HG02678 (cell line): Measurements from ENCODE around the gene DLG1.

ENCODE experiments used
- ATAC-seq: cut with Tn5 transposase; IDR thresholded peaks from one replicate; pipeline ENCODE4 v1.9.1; 2021; ENCODE audit warnings: mild to moderate bottlenecking, moderate library complexity; ENCODE audit not compliant: unreplicated experiment

The DLG1 gene

DNA sequence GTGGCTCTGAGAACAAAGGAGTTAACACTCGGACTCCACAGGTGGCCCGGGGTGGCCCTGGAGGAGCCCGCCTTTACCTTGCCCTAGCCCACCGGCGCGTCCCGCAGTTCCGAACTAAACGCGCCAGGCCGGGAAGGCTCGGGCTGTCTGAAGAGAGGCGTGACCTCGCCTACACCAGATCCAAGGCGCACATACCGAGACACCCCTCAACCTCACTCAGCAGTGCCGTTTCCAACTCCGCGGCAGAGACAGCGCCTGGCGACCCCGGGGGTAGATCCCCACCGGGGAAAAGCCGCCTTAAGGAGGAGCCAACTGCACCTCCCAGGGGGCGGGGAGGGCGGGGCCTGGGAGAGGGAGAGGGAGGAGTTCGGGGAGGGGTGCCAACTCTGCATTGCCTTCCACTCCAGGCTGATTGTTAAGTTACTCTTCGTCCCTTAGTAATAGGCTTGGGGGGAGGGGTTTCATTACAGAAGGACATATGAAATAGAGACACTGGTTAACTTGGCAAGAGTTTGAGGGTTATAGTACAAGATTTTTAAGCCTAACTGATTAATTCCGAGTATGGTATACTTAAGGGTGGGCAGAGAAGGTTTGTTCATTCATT, at the start of gene DLG1:
DLG1 (minus strand) TSS at position 272 of the 604 bp plus-strand sequence. CDS start 1,408 bp downstream, outside the sequence.
- peak; percentile 51 for ATAC-seq

DNA sequence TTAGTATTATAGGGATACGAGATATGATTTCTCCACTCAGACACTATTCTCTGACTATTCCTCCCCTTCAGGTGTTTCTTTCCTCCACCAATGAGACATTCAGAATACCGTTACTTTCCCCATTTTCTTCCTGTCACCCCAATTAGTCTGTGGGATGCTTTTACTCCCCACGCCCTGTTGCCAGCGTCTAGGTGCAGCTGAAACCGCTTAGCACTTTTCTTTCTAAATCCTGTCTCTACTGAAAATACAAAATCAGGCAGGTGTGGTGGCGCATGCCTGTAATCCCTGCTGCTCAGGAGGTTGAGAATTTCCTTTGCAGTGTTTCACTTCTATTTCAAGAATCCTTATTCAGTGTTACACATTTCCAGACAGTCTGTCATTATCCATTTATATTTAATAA, 49.6 kb upstream of the DLG1 start:
- no peak for ATAC-seq

DNA sequence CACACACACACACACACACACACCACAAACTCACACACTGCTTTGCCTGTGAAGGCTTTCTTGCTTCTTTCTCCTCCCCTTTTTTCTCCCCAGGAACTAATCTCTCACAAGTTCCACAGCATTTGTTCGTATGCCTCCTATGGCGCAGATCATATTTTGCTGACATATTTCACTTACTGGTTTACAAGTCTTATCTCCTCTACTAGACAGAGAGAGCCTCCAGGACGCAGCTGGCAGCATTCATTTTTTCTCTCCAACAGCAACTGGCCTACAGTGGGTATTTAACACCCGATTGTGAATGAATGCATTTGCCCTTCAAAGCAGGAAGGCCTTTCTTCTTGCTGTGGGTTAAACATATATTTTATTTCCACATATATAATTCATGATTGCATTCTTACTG, 47.0 kb upstream of the DLG1 start:
- no peak for ATAC-seq

DNA sequence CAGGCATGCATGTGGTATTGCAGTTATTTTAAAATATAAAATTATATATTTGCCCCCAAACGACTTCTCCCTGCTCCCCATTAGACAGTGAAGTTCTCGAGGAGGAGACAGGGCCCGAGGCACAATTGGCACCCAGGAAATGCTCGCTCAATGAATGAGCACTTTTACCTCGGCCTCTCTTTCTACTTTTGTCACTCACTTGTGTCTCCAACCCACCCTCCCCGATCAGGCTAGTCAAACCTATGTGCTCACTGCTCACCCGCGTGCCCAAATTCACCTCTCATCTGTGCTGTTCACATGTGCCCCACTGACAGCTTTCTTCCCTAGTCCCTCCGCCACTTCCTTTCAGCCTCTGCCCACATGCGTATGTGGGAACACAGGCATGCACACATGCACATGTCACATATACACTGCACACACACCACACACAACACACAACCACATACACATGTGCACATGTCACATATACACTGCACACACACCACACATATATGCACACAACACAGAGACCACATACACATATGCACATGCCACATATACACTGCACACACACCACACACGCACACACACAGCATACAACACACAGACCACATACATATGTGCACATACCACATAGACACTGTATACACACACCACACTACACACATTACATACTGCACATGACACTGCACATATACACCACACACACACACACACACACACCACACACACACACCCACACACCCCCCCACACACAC, 46.3 kb upstream of the DLG1 start:
- no peak for ATAC-seq

DNA sequence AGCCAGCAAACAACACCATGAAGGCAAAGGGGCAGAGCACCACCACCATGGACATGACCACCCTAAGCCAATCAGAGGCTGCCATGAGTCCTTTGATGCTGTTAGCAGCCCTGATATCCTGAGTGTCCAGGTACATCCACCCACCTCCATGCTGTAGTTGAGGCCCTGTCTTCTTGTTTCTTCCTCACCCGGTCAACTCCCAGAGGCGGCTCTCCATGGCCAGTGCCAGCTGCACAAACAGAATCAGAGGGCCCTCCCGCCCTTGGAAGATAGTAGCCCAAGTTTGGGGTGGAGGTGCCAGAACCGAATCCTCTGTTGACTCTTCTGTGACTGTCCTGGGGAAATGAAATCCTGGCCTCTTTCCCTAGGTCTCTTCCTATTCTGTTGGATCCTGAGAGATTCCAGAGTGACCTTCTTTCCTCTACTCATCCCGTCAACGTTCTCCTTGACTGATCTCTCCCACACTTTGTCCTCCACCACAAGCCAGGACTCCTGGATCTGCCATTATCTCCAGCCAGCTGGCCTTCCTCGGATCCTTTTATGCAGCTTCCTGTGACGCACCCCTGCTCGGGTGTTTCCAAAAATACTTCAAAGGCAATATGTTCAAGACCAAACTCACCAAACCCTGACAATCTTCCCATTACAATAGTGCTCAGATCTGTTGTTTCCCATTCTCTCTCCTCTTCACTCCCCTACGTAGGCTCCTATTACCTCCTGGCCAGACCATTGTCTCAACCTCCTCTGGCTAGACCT, 45.4 kb upstream of the DLG1 start:
- ATAC-seq = no peak

DNA sequence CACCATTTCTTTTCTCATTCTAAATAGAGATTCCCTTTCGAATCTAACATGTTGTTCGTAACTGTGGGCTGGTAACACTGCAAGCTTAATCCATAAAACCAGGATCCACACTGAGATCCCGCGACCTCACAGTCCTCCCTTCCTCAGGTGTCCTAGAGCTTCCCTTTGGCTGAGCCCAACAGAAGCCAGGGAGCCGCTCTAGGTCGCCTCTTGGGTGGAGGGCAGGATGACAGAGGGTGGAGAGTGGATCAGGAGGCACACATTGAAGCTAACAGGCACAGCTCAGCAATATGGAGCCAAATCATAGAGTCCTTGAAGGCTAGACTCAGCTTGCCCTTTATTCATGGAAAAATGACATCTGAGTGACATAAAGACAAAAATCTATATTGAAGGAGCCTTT, 44.7 kb upstream of the DLG1 start:
- no peak for ATAC-seq

DNA sequence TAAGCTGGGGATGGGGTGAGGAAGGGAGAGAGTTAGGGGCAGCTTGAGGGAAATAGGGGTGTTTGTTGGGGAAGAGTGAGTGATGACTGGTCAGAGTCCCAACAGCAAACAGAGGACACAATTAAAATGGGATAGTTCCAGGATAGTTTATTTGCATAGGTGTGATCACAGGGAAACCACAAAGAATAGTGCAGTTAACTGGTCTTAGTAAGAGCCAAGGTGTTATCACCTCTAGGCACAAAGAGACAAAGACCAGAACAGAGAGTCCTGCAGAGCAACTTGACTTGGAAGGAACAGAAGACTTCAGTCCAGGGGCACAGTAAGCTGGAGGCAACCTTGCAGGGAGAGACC, 42.1 kb upstream of the DLG1 start:
- ATAC-seq = no peak

DNA sequence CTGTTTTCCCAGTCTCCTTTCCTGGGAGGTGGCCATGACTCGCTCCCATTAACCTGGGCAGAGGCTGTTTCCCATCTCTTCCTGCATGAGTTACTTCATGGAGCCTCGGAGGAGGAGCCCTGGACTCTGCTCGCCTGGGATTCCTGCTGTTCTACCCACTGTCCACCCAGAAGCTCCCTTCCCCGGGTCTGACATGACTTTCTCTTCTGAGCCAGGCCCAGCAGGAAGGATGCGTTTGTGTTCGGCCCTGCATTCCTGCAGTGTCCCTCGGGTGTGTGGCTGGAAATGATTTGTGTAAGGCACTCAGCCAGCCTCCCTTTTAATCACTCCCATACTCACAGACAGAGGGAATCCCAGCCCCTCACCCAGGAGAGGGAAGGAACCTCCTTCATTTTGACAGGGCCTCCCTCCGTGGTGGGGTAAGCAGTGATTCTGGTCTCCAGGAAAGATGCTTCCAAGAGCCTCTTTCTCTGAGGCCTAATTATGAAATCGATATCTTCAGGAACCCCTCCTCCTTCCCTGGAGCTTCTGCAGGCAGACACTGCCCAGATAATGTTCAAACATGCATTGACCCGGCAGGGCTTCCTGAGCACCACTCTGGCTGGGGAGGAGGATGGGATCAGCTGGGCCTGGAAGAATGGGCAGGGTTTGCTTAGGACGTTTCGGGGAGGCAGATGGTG, 41.6 kb upstream of the DLG1 start:
- no peak for ATAC-seq

DNA sequence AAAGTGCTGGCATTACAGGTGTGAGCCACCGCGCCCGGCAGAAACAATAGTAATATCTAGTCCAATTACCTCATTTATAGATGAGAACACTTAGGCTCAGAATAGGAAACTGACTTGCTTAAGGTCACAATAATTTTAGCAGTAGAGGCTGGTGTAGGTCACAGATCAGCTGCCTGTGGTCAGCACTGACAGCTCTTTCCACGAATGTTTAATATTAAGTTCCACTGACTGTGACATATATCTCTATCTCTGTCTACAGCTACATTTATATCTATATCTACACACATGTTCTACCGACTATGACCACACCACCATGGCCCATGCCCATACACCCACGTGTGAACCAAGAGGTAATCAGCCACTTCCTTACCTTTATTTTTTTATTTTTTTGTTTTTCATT, 40.2 kb upstream of the DLG1 start:
- no peak for ATAC-seq

DNA sequence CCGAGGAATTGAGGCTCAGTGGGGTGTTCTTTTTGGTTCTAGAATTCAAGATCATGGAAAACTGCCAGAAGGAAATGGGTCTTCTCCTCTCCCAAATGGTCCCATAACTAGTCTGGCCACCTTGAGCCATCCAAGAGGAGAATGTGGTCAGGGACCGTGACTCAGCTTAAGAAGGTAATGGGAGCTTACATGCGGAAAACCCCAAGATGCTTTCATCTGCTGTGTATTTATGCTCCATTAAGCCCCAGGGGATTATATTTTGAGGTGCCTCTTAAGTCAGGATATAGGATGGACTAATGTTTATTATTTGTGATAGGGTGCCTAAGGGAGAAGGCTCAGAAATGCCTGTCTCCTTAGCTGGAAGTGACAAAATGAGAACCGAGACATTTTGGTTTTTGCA, 39.2 kb upstream of the DLG1 start:
- no peak for ATAC-seq

DNA sequence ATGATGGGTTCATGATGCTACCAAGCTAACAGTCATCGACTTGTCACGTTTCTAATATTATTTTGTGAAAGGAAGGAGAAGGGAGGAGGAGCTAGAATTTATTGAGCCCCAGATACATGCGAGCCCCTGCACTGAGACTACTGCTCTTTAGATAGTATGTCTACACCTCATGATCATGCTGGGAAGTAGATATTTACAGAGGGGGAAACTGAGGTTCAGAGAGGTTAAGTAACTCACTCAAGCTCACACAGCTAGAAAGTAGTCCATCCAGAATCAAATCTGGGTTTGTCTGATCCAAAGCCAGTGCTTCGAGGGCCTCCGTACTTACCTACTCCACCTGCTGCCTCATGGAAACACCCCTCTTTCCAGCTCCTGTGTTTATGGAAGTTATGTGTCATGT, 38.8 kb upstream of the DLG1 start:
- ATAC-seq = no peak

DNA sequence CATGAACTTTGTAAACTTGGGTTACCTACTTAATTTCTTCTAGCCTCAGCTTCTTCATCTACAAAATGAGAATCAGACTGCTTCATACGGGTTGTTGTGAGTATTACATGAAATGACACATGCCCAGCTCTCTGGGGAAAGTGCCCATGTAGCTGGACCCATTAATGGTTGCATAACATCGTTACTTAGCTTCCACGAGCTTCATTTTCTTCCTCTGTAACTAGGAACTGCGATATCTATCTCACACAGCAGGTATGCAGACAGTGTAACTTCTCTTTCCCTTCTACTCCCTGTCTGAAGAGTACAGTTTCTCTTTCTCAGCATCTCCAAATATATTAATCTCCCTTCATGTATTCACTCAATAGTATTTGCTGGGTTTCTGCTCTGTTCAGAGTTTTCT, 37.9 kb upstream of the DLG1 start:
- ATAC-seq = no peak

DNA sequence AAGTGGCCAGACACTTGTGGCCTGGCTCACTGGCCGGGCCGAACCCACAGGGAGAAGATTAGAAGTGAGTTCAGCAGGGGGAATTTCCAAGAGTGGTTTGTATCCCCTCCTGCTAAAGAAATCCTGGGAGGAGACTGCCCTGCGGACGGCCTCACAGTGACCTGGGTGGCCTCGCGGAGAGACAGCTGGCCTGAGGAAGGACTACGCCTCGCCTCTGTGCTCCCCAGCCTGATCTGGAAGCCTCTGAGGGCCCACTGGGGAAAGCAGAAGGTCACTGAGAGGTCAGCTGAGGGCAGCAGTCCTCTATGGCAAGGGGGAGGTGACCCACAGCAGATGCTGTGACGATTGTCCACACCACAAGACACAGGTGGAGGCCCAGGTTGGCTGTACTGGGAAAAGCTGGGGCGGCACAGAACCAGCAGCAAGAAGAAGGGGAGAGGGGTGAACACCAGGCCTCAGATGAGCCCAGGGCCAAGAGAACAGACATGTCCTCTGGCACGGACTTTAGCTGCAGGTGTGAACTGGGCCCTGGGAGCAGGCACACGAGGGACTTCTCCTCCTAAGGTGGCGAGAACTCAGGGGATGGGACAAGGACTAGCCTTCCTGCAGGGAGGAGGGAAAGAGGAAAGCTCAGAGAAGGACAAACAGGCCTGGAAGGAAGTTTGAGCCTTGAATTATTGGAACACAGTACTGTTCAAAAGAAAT, 37.2 kb upstream of the DLG1 start:
- no peak for ATAC-seq

DNA sequence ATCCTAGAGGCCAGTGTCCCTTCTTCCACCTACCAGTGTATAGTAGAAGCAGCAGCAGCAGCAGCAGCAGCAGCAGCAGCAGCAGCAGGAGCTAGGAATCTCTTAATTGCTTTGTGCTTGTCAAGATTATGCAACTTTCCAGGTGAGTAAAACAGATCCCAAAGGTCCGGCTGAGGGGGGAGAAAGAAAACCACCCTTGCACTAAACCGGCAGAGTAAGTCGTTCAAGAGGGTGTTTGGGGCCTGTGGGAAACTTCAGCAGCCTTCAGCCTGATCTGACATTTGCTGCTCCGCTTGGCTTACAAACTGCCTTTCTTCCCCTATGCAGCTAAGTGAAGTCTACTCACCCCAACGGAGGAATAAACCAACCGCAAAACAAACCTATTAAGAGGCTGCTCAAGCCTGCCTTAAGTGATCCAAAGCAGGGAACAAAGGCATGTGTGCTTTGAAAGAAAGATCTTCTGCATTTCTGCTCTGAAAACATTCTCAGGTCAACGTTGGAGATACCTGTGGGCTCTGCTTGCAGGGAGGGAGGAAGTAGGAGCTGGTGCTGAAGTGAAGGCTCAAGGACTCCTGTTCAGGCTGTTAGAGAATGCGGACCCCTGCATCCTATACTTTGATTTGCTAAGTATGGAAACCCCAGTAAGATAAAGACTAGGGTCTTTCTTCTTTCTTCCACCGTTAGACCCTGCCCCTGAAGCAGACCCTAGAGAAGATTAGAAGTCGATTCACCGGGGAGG, 35.7 kb upstream of the DLG1 start:
- no peak for ATAC-seq

DNA sequence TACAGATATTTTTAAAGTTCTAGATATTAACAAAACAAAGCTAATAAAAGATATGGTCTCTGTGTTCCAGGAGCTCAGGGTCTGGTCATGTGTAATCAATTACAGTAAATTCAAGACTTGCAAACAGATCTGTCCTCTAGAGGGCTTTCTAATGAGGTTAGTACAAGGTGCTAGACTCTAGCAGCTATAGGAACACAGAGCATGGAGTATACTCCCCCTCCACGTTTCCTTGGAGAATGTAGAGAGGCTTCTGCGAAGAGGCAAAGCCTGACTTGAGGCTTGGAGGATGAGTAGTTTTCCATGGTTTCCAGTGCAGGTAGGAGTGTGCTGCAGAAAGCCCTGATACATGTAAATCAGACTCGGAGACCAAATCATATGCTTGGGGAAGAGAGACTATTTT, 32.7 kb upstream of the DLG1 start:
- ATAC-seq = no peak

DNA sequence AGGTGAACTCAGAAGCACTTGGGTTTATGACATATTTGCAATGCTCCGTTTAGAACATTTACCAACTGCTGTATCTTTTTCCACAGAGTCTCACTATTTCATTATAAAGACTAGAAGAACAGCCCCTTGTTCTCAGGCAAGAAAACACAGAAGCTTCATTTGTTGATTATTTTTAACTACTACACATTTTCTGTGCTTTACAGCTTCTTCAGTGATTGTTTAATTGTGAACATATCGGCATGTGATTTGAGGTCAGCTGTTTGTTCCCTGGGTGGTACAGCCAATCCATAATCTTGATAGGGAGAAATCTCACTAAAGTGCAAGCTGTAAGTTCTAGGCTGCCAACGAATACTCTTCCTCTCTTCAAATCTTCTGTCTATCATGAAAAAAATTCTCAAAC, 31.0 kb upstream of the DLG1 start:
- no peak for ATAC-seq

DNA sequence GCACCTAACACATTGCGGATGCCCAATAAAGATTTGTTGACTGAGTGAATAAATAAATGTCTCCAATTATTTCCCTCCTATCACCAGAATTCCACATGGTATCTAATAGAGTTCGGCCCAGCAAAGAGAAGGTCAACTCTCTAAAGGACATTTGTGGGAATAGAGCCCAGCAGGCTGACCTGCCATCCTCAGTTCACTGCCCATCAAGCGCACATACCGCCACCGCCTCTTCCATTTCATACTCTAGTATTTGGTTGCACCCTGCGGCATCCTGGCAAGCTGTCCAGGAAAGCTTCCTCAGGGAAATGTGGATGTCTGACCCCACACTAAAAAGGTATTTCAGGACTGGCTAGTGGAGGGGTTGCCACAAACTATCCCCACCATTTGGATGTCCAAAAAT, 29.8 kb upstream of the DLG1 start:
- no peak for ATAC-seq

DNA sequence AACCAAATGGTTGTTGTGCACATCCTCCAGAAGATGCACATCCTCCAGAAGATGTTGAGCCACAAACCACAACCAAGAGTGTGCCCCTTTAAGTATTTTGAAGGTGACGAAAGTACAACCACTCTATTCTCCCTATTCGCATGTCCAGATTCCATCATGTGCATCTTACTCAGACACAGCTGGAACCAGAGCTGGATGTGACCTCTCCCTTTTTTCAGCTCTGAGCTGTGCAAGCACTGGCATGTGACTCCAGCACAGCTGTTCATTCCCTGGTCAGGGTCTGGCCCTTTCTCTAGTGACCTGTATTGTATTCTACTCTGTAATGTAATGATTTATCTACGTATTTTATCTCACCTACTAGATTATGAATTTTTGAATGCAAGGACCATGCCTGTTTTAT, 29.3 kb upstream of the DLG1 start:
- no peak for ATAC-seq

DNA sequence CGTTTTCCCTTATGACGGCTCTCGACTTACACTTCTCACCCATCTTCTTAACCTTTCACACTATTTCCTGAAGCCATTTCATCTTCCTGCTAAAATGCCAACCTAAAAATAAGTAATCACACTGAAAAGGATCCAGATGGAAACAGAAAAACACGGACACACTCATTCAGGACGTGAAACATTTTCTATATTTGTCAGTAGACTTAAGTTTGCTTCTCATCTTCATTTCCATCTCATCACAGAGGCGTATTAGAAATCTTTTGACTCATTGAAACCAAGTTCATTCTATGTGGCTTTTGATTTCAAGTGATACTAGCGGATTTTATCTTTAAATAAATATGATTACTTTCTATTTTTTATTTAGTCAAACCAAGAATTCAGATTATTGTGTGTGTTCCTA, 27.4 kb upstream of the DLG1 start:
- ATAC-seq = no peak

DNA sequence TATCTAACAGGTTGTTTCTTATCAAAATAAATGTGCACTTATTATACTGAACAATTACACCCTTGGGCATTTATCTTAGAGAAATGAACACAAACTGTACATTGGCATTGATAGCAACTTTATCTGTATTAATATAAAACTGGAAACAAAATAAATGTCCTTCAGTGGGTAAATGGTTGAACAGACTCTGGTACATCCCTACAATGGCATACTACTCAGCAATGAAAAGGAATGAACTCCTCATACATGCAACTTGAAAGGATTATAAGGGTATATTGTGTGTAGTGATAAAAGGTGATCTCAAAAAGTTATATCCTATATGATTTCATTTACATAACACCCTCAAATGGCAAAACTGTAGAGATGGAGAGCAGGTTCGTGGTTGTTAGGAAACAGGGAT, 23.7 kb upstream of the DLG1 start:
- no peak for ATAC-seq
